ENCODE measurements around the gene CDKAL1. TPM values are rescaled to one million over a fixed set of nuclear protein-coding genes. Genes with fewer than 3 reads are reported as not detected.

The CDKAL1 gene
- total RNA-seq, 1 experiment from 2014 or later = 20.6 TPM

DNA sequence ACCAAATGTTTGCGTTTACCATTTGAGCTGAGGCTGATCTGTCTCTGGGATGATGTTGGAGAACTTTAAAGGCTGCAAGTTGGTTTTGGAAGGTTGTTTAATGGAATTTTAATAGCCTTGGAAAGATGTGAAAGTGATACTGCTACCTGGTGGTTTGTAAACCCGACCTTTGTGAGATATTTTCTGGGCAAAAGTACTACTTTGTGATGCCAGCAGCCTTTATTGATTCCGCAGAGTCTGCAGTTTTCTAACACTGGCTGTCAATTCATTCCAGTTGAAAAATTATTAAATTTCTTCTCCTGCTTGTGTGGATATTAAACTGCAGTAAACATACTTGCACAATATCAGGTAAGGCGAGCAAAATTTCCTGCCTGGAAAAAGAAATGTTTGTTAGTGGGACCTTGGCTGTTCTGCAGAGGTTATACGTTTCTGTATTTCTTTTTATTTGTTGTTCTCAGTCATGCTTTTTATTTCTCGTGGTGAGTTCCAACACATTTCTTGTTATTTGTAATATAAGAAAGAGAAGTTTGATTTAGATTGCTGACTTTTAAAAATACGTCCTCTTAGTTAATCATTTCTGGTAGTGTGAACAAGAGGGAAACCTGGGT, 322.5 kb downstream of the CDKAL1 start:
- no peak for DNase-seq (ENCODE audit: low spot score)
- Mint-ChIP-seq H3K4me1 (peaks cover 35% of the 10 kb centered on the region), H3K9me3 (no peaks in the 10 kb centered on the region), H3K27me3 (ENCODE audit: low read depth) (no peaks in the 10 kb centered on the region), H3K36me3 (no peaks in the 10 kb centered on the region), H3K4me3 (no peak overlapping the region), H3K27ac (peak overlapping the region; percentile 4; the same call in 1 of the 2 replicates)
- POLR2A ChIA-PET = no interaction called here
- no peak for ATAC-seq
- TF ChIP-seq ZNF138 (CRISPR knock-in tag; conservative IDR thresholded peaks at IDR 0.05) = no peak
- TF ChIP-seq, protein P1, sequence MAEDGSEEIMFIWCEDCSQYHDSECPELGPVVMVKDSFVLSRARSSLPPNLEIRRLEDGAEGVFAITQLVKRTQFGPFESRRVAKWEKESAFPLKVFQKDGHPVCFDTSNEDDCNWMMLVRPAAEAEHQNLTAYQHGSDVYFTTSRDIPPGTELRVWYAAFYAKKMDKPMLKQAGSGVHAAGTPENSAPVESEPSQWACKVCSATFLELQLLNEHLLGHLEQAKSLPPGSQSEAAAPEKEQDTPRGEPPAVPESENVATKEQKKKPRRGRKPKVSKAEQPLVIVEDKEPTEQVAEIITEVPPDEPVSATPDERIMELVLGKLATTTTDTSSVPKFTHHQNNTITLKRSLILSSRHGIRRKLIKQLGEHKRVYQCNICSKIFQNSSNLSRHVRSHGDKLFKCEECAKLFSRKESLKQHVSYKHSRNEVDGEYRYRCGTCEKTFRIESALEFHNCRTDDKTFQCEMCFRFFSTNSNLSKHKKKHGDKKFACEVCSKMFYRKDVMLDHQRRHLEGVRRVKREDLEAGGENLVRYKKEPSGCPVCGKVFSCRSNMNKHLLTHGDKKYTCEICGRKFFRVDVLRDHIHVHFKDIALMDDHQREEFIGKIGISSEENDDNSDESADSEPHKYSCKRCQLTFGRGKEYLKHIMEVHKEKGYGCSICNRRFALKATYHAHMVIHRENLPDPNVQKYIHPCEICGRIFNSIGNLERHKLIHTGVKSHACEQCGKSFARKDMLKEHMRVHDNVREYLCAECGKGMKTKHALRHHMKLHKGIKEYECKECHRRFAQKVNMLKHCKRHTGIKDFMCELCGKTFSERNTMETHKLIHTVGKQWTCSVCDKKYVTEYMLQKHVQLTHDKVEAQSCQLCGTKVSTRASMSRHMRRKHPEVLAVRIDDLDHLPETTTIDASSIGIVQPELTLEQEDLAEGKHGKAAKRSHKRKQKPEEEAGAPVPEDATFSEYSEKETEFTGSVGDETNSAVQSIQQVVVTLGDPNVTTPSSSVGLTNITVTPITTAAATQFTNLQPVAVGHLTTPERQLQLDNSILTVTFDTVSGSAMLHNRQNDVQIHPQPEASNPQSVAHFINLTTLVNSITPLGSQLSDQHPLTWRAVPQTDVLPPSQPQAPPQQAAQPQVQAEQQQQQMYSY (CRISPR knock-in tag; IDR thresholded peaks at IDR 0.05) = no peak
- CTCF ChIA-PET = interaction anchor here (0.6 kb wide), 1 partner anchor 18 kb away, joined by 4 read pairs; no protein-coding TSS in a partner anchor

DNA sequence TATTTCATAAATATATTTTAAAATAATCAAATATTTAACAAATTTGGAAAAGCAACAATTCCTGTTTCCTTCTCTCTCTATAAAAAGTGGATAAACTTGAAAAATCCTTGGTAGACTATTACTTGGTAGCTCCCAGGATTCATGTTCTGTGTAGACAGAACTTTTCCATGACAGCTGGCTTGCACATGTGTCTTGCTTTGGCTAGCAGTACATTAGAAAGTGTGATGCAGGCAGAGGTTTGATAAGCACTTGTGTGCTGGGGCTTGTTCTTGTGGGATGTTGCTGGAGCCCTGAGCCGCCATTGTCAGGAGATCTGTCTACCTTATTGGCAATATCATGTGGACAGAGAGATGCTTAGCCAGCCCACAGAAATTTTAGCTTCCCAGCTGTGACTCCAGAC, 327.2 kb downstream of the CDKAL1 start:
- CTCF ChIA-PET = interaction anchor here (1.2 kb wide), 1 partner anchor 72 kb away, joined by 4 read pairs; no protein-coding TSS in a partner anchor
- H3K27ac Mint-ChIP-seq = 0 out of 2 replicates have a peak overlapping the region, but pooled peaks have one; percentile 45
- no peak for TF ChIP-seq ZBTB21 (CRISPR knock-in tag; IDR thresholded peaks at IDR 0.05; ENCODE audit: borderline replicate concordance)
- TF ChIP-seq, protein P2, sequence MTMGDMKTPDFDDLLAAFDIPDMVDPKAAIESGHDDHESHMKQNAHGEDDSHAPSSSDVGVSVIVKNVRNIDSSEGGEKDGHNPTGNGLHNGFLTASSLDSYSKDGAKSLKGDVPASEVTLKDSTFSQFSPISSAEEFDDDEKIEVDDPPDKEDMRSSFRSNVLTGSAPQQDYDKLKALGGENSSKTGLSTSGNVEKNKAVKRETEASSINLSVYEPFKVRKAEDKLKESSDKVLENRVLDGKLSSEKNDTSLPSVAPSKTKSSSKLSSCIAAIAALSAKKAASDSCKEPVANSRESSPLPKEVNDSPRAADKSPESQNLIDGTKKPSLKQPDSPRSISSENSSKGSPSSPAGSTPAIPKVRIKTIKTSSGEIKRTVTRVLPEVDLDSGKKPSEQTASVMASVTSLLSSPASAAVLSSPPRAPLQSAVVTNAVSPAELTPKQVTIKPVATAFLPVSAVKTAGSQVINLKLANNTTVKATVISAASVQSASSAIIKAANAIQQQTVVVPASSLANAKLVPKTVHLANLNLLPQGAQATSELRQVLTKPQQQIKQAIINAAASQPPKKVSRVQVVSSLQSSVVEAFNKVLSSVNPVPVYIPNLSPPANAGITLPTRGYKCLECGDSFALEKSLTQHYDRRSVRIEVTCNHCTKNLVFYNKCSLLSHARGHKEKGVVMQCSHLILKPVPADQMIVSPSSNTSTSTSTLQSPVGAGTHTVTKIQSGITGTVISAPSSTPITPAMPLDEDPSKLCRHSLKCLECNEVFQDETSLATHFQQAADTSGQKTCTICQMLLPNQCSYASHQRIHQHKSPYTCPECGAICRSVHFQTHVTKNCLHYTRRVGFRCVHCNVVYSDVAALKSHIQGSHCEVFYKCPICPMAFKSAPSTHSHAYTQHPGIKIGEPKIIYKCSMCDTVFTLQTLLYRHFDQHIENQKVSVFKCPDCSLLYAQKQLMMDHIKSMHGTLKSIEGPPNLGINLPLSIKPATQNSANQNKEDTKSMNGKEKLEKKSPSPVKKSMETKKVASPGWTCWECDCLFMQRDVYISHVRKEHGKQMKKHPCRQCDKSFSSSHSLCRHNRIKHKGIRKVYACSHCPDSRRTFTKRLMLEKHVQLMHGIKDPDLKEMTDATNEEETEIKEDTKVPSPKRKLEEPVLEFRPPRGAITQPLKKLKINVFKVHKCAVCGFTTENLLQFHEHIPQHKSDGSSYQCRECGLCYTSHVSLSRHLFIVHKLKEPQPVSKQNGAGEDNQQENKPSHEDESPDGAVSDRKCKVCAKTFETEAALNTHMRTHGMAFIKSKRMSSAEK (CRISPR knock-in tag; IDR thresholded peaks at IDR 0.05; ENCODE audit: borderline replicate concordance) = no peak
- TF ChIP-seq NR3C1 (CRISPR knock-in tag; conservative IDR thresholded peaks at IDR 0.05; ENCODE audit: low read depth) = no peak
- no peak for TF ChIP-seq ZNF317 (CRISPR knock-in tag; IDR thresholded peaks at IDR 0.05; ENCODE audit: borderline replicate concordance, low read depth)
- TF ChIP-seq, protein P3, sequence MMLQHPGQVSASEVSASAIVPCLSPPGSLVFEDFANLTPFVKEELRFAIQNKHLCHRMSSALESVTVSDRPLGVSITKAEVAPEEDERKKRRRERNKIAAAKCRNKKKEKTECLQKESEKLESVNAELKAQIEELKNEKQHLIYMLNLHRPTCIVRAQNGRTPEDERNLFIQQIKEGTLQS (CRISPR knock-in tag; conservative IDR thresholded peaks at IDR 0.05) = no peak
- TF ChIP-seq KAT7 (CRISPR knock-in tag; IDR thresholded peaks at IDR 0.05; ENCODE audit: borderline replicate concordance) = no peak
- TF ChIP-seq CBFB (CRISPR knock-in tag; IDR thresholded peaks at IDR 0.05; ENCODE audit: low read depth) = no peak
- no peak for TF ChIP-seq SMAD3 (CRISPR knock-in tag; IDR thresholded peaks at IDR 0.05; ENCODE audit: borderline replicate concordance)
- TF ChIP-seq ZNF219 (CRISPR knock-in tag; IDR thresholded peaks at IDR 0.05; ENCODE audit: borderline replicate concordance) = no peak
- TF ChIP-seq FOXP1 (CRISPR knock-in tag; IDR thresholded peaks at IDR 0.05; ENCODE audit: borderline replicate concordance) = no peak
- TF ChIP-seq SMAD4 (CRISPR knock-in tag; IDR thresholded peaks at IDR 0.05) = no peak
- TF ChIP-seq FOXK1 (CRISPR knock-in tag; IDR thresholded peaks at IDR 0.05) = no peak
- TF ChIP-seq, protein P4, sequence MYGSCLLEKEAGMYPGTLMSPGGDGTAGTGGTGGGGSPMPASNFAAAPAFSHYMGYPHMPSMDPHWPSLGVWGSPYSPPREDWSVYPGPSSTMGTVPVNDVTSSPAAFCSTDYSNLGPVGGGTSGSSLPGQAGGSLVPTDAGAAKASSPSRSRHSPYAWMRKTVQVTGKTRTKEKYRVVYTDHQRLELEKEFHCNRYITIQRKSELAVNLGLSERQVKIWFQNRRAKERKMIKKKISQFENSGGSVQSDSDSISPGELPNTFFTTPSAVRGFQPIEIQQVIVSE (CRISPR knock-in tag; IDR thresholded peaks at IDR 0.05; ENCODE audit: borderline replicate concordance) = no peak
- TF ChIP-seq CREM (CRISPR knock-in tag; IDR thresholded peaks at IDR 0.05) = no peak
- TF ChIP-seq GABPB1 (CRISPR knock-in tag; IDR thresholded peaks at IDR 0.05) = no peak
- TF ChIP-seq, protein P5, sequence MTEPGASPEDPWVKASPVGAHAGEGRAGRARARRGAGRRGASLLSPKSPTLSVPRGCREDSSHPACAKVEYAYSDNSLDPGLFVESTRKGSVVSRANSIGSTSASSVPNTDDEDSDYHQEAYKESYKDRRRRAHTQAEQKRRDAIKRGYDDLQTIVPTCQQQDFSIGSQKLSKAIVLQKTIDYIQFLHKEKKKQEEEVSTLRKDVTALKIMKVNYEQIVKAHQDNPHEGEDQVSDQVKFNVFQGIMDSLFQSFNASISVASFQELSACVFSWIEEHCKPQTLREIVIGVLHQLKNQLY (CRISPR knock-in tag; IDR thresholded peaks at IDR 0.05) = no peak
- ATAC-seq = no peak
- no peak for DNase-seq (ENCODE audit: low spot score)
- H3K27me3 Mint-ChIP-seq (ENCODE audit: low read depth) = no peaks in the 10 kb centered on the region
- no peak overlapping the region for H3K4me3 Mint-ChIP-seq
- H3K9me3 Mint-ChIP-seq = no peaks in the 10 kb centered on the region
- POLR2A ChIA-PET = no interaction called here
- no peaks in the 10 kb centered on the region for H3K36me3 Mint-ChIP-seq
- peaks cover 46% of the 10 kb centered on the region for H3K4me1 Mint-ChIP-seq
